NB4 (cell line): ENCODE measurements around the gene PLCH1.

Experiments used
- DNase-seq: peaks from one replicate; pipeline ENCODE4 v3.0.0; 2010; ENCODE audit warnings: low read depth
- H3K4me3 ChIP-seq: one replicate; pipeline ENCODE4 v1.5.1; 2011; ENCODE audit warnings: mild to moderate bottlenecking, low read depth, low read length, moderate library complexity
- MAX ChIP-seq: IDR thresholded peaks from 2 replicates; pipeline ENCODE4 v1.6.1; 2011; ENCODE audit warnings: low read depth, low read length
- MYC ChIP-seq: IDR thresholded peaks from 2 replicates; pipeline ENCODE4 v1.6.1; 2011; ENCODE audit warnings: low read depth, low read length
- POLR2A ChIP-seq: IDR thresholded peaks from 2 replicates; pipeline ENCODE4 v1.6.1; 2011; ENCODE audit warnings: mild to moderate bottlenecking; ENCODE audit not compliant: insufficient read length; ENCODE audit errors: extremely low read depth
- TF ChIP-seq, protein P1 (sequence below): IDR thresholded peaks from one replicate; pipeline ENCODE4 v1.5.1; 2012; ENCODE audit warnings: low read depth, low read length

PLCH1 gene

GRCh38 chr3:155661042-155661441 lies 83.8 kb downstream of the PLCH1 start:
- TF ChIP-seq MYC (no peak), MAX (no peak), POLR2A (no peak)
- TF ChIP-seq, protein P1, sequence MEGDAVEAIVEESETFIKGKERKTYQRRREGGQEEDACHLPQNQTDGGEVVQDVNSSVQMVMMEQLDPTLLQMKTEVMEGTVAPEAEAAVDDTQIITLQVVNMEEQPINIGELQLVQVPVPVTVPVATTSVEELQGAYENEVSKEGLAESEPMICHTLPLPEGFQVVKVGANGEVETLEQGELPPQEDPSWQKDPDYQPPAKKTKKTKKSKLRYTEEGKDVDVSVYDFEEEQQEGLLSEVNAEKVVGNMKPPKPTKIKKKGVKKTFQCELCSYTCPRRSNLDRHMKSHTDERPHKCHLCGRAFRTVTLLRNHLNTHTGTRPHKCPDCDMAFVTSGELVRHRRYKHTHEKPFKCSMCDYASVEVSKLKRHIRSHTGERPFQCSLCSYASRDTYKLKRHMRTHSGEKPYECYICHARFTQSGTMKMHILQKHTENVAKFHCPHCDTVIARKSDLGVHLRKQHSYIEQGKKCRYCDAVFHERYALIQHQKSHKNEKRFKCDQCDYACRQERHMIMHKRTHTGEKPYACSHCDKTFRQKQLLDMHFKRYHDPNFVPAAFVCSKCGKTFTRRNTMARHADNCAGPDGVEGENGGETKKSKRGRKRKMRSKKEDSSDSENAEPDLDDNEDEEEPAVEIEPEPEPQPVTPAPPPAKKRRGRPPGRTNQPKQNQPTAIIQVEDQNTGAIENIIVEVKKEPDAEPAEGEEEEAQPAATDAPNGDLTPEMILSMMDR: no peak
- no peak overlapping the region for H3K4me3 ChIP-seq
- DNase-seq: no peak

DNA sequence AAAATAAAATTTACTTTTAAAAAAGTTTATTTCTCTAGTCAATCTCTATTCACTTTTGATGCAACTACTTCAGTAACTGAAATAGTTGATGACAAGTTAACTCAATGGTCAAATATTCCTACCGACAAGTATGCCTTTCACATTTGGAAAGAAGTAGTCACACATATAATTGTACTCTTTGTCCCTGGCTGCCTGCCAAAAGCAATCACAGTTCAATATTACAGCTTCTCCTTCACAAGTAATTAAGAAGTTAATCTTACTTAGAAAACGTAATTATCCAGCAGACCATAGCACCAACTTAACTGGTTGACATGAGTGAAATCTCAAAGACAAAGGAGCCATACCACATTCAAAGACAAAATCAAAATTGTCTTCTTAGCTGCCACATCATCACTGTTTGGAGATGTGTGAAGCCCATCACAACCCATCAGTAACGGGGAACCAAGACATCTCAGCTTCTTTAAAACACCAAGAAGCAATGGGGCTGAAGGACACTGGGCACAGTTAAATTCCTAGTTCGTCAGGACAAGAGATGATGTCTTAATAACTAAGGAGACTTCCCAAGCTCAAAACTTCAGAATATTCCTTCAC lies 86.1 kb downstream of the PLCH1 start:
- DNase-seq: no peak

GRCh38 chr3:155658006-155658405 lies 86.9 kb downstream of the PLCH1 start:
- DNase-seq: no peak
- H3K4me3 ChIP-seq: no peak overlapping the region
- TF ChIP-seq, protein P1: no peak
- no peak for TF ChIP-seq MAX
- no peak for TF ChIP-seq POLR2A
- no peak for TF ChIP-seq MYC

More for the DNA sequence above, 86.1 kb downstream of the PLCH1 start:
- H3K4me3 ChIP-seq: no peak overlapping the region
- TF ChIP-seq, protein P1: no peak
- no peak for TF ChIP-seq MYC
- TF ChIP-seq POLR2A: no peak
- TF ChIP-seq MAX: no peak

DNA sequence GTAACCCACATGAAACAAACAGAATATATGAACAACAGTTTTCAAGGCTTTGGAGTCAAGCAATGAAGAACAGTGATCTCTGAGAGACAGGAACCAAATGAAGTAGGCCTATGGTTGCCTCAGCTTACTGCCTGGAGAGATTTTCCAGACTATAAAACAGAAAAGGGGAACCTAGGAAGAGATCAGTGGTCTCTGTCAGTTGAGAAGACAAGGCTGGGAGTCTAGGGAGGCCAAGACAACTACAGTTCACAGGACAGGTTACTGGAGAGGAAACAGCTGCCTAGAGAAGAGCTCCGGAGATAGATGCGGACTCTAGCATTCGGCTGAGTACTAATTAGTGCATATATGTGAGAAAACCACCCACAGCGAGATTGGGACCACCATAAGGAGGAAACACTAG lies 87.7 kb downstream of the PLCH1 start:
- DNase-seq: no peak
- no peak overlapping the region for H3K4me3 ChIP-seq
- no peak for TF ChIP-seq POLR2A
- no peak for TF ChIP-seq MAX
- TF ChIP-seq MYC: no peak
- TF ChIP-seq, protein P1: no peak

DNA sequence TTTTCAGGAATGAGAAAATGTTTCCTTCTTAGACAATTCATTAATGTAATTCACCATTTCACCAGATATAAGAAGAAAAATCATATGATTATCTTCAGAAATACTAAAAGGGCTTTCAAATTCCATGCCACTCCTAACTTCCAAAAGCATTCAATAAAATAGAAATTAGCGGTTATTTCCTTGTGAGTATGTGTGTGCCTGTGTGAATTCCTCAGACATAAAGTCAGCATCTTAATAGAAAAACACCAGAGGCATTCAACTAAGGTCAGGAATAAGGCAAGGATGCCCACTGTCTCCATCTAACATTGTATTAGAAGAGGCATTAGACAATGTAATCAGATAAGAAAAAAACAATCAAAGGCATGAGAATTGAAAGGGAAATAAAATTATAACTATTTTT lies 88.4 kb downstream of the PLCH1 start:
- no peak overlapping the region for H3K4me3 ChIP-seq
- DNase-seq: no peak
- TF ChIP-seq POLR2A (no peak), MYC (no peak)
- TF ChIP-seq, protein P1: no peak
